Measurements from ENCODE around the gene LRP10. TPM values are rescaled to one million over a fixed set of nuclear protein-coding genes. Genes with fewer than 3 reads are reported as not detected.

Gene LRP10
- total and polyA plus RNA-seq, 4 donors = 25.7 to 148 (median 94.0) TPM

GRCh38 chr14:22928237-22929103 lies 56.9 kb downstream of the LRP10 start:
- peak overlapping the region; percentile 87 for H3K4me3 ChIP-seq
- H3K27me3 ChIP-seq (ENCODE audit: control insufficient read depth in 3 of 3, insufficient read depth in 3 of 3, low read length in 2 of 3) = no peaks in the 10 kb centered on the region
- no peak for DNase-seq
- WGBS, 2 donors = 7 to 9% methylated on average over 12 of the region's 12 CpGs
- peaks cover 17 to 23% (median 20%) of the 10 kb centered on the region in 4 donors for H3K36me3 ChIP-seq (ENCODE audit: control insufficient read depth in 4 of 4, insufficient read depth in 4 of 4, low read length in 4 of 4)
- ATAC-seq (ENCODE audit: insufficient read depth, low FRiP score) = no peak
- H3K9me3 ChIP-seq (ENCODE audit: control insufficient read depth in 4 of 4, insufficient read depth in 3 of 4, low read length in 3 of 4) = no peaks in the 10 kb centered on the region
- H3K9ac ChIP-seq (ENCODE audit: insufficient read depth in 1 of 2, low read length in 2 of 2) = peak overlapping the region; percentile 84 to 96
- TF ChIP-seq CTCF (IDR thresholded peaks at IDR 0.05; ENCODE audit: control extremely low read depth, extremely low read depth) = no peak
- H3K27ac ChIP-seq (ENCODE audit: low read depth in 1 of 2, low read length in 1 of 2) = peak overlapping the region; percentile 90 to 91
- H3K4me1 ChIP-seq (ENCODE audit: control insufficient read depth in 5 of 5, insufficient read depth in 5 of 5, low read length in 5 of 5) = peaks cover 3 to 12% (median 5%) of the 10 kb centered on the region in 5 donors

- peak within 1 kb of the TSS; percentile 90 to 94 for H3K27ac ChIP-seq (ENCODE audit: low read depth in 1 of 2, low read length in 1 of 2)
- ATAC-seq (ENCODE audit: insufficient read depth, low FRiP score) (peak; percentile 97), DNase-seq (peak; percentile 100)
- H3K4me3 ChIP-seq = peak within 1 kb of the TSS; percentile 87
- H3K4me1 ChIP-seq (ENCODE audit: control insufficient read depth in 5 of 5, insufficient read depth in 5 of 5, low read length in 5 of 5) = peaks cover 3 to 12% (median 5%) of the 10 kb centered on the region in 5 donors
- H3K36me3 ChIP-seq (ENCODE audit: control insufficient read depth in 4 of 4, insufficient read depth in 4 of 4, low read length in 4 of 4) = peaks cover 11 to 15% (median 12%) of the 10 kb centered on the region in 4 donors
- H3K9ac ChIP-seq (ENCODE audit: insufficient read depth in 1 of 2, low read length in 2 of 2) = peak within 1 kb of the TSS; percentile 84 to 96
- TF ChIP-seq CTCF (IDR thresholded peaks at IDR 0.05; ENCODE audit: control extremely low read depth, extremely low read depth) = no peak
- no peaks in the 10 kb centered on the region for H3K9me3 ChIP-seq (ENCODE audit: control insufficient read depth in 4 of 4, insufficient read depth in 3 of 4, low read length in 3 of 4)
- WGBS, 2 donors = 0 to 1% methylated on average over 51 of the region's 51 CpGs
- no peaks in the 10 kb centered on the region for H3K27me3 ChIP-seq (ENCODE audit: control insufficient read depth in 3 of 3, insufficient read depth in 3 of 3, low read length in 2 of 3)
Observed at GRCh38 chr14:22929104-22929960, 57.8 kb downstream of the LRP10 start, which contains the start of gene PRMT5. Gene PRMT5 (minus strand): TSS chr14:22929376. CDS start chr14:22929361, 15 bp downstream.

- Histone ChIP-seq H3K27ac (ENCODE audit: low read depth in 1 of 2, low read length in 1 of 2) (peak overlapping the region; percentile 76 to 94), H3K4me1 (ENCODE audit: control insufficient read depth in 5 of 5, insufficient read depth in 5 of 5, low read length in 5 of 5) (peaks cover 3 to 12% (median 5%) of the 10 kb centered on the region in 5 donors), H3K9me3 (ENCODE audit: control insufficient read depth in 4 of 4, insufficient read depth in 3 of 4, low read length in 3 of 4) (no peaks in the 10 kb centered on the region), H3K27me3 (ENCODE audit: control insufficient read depth in 3 of 3, insufficient read depth in 3 of 3, low read length in 2 of 3) (no peaks in the 10 kb centered on the region), H3K4me3 (no peak overlapping the region), H3K36me3 (ENCODE audit: control insufficient read depth in 4 of 4, insufficient read depth in 4 of 4, low read length in 4 of 4) (peaks cover 5 to 10% (median 8%) of the 10 kb centered on the region in 4 donors), H3K9ac (ENCODE audit: insufficient read depth in 1 of 2, low read length in 2 of 2) (peak overlapping the region in 1 of 2 donors; percentile 96)
- 3 to 4% methylated on average over 2 of the region's 2 CpGs for WGBS, 2 donors
- DNase-seq (no peak), ATAC-seq (ENCODE audit: insufficient read depth, low FRiP score) (peak; percentile 4)
- TF ChIP-seq CTCF (IDR thresholded peaks at IDR 0.05; ENCODE audit: control extremely low read depth, extremely low read depth) = no peak
Observed at GRCh38 chr14:22929961-22930364, 58.4 kb downstream of the LRP10 start.

Small RNAs within 50 kb of the gene (small RNA-seq; reads per million reads assigned to genes)
- gene RF00019 (ENCODE audit: low replicate concordance) = not detected

Other genes with a start within 250 kb of the LRP10 start
- under 1 TPM in 1 of 2 donors, not detected in 1; 0.11 TPM for gene OR6J1, start 227.4 kb upstream of the LRP10 start, total RNA-seq
- not detected for gene OR6J1, start 227.4 kb upstream of the LRP10 start, polyA plus RNA-seq
- gene OXA1L, start 105.1 kb upstream of the LRP10 start, total RNA-seq = 10 to 100 TPM; 95.8 to 99.8 TPM
- gene OXA1L, start 105.1 kb upstream of the LRP10 start, polyA plus RNA-seq = 10 to 100 TPM; 81.3 to 98.6 TPM
- gene SLC7A7, start 56.3 kb upstream of the LRP10 start, total RNA-seq = 10 to 100 TPM; 28.0 to 65.2 TPM
- gene SLC7A7, start 56.3 kb upstream of the LRP10 start, polyA plus RNA-seq = 100 to 1,000 TPM in 1 of 2 donors, 10 to 100 TPM in 1; 31.2 to 113 TPM
- 100 to 1,000 TPM in 1 of 2 donors, 10 to 100 TPM in 1; 27.5 to 102 TPM for gene MRPL52, start 41.9 kb upstream of the LRP10 start, total RNA-seq
- gene MRPL52, start 41.9 kb upstream of the LRP10 start, polyA plus RNA-seq = 100 to 1,000 TPM; 105 to 239 TPM
- gene MMP14, start 35.2 kb upstream of the LRP10 start, total RNA-seq = 100 to 1,000 TPM; 121 to 162 TPM
- gene MMP14, start 35.2 kb upstream of the LRP10 start, polyA plus RNA-seq = 100 to 1,000 TPM; 125 to 144 TPM
- under 1 TPM in 1 of 2 donors, not detected in 1; 0.92 TPM for gene REM2, start 11.5 kb downstream of the LRP10 start, total RNA-seq
- gene REM2, start 11.5 kb downstream of the LRP10 start, polyA plus RNA-seq = under 1 TPM; 0.88 to 0.98 TPM
- gene RBM23, start 47.4 kb downstream of the LRP10 start, total RNA-seq = 100 to 1,000 TPM in 1 of 2 donors, 10 to 100 TPM in 1; 85.3 to 104 TPM
- gene RBM23, start 47.4 kb downstream of the LRP10 start, polyA plus RNA-seq = 10 to 100 TPM; 27.7 to 58.1 TPM
- gene PRMT5, start 57.6 kb downstream of the LRP10 start, total RNA-seq = 10 to 100 TPM; 45.6 to 54.7 TPM
- gene PRMT5, start 57.6 kb downstream of the LRP10 start, polyA plus RNA-seq = 10 to 100 TPM; 19.2 to 56.5 TPM
- gene HAUS4, start 85.3 kb downstream of the LRP10 start, total RNA-seq = 10 to 100 TPM; 47.2 to 49.0 TPM
- 10 to 100 TPM; 28.3 to 45.5 TPM for gene HAUS4, start 85.3 kb downstream of the LRP10 start, polyA plus RNA-seq
- 10 to 100 TPM; 33.8 to 34.2 TPM for gene AJUBA, start 110.8 kb downstream of the LRP10 start, total RNA-seq
- gene AJUBA, start 110.8 kb downstream of the LRP10 start, polyA plus RNA-seq = 10 to 100 TPM in 1 of 2 donors, 1 to 10 TPM in 1; 7.2 to 23.7 TPM
- gene C14orf93, start 138.4 kb downstream of the LRP10 start, total RNA-seq = 10 to 100 TPM; 10.3 to 14.9 TPM
- gene C14orf93, start 138.4 kb downstream of the LRP10 start, polyA plus RNA-seq = 1 to 10 TPM; 7.5 to 8.4 TPM
- gene PSMB5, start 163.2 kb downstream of the LRP10 start, total RNA-seq = 100 to 1,000 TPM in 1 of 2 donors, 10 to 100 TPM in 1; 64.8 to 107 TPM
- gene PSMB5, start 163.2 kb downstream of the LRP10 start, polyA plus RNA-seq = 100 to 1,000 TPM in 1 of 2 donors, 10 to 100 TPM in 1; 94.6 to 147 TPM
- gene PSMB11, start 170.5 kb downstream of the LRP10 start, total RNA-seq = not detected
- not detected for gene PSMB11, start 170.5 kb downstream of the LRP10 start, polyA plus RNA-seq
- gene CDH24, start 185.8 kb downstream of the LRP10 start, total RNA-seq = 1 to 10 TPM; 4.2 to 4.6 TPM
- 1 to 10 TPM; 2.0 to 4.8 TPM for gene CDH24, start 185.8 kb downstream of the LRP10 start, polyA plus RNA-seq
- 100 to 1,000 TPM; 125 to 154 TPM for gene ACIN1, start 223.4 kb downstream of the LRP10 start, total RNA-seq
- gene ACIN1, start 223.4 kb downstream of the LRP10 start, polyA plus RNA-seq = 100 to 1,000 TPM in 1 of 2 donors, 10 to 100 TPM in 1; 76.3 to 106 TPM
- 10 to 100 TPM; 23.9 to 56.7 TPM for gene C14orf119, start 223.8 kb downstream of the LRP10 start, total RNA-seq
- 10 to 100 TPM; 26.0 to 64.9 TPM for gene C14orf119, start 223.8 kb downstream of the LRP10 start, polyA plus RNA-seq
- gene CIROP, start 233.2 kb downstream of the LRP10 start, total RNA-seq = not detected
- gene CIROP, start 233.2 kb downstream of the LRP10 start, polyA plus RNA-seq = not detected
- gene CEBPE, start 247.5 kb downstream of the LRP10 start, total RNA-seq = under 1 TPM in 1 of 2 donors, not detected in 1; 0.67 TPM
- gene CEBPE, start 247.5 kb downstream of the LRP10 start, polyA plus RNA-seq = 1 to 10 TPM in 1 of 2 donors, under 1 TPM in 1; 0.16 to 3.5 TPM